T-helper 2 cell treated with Interferon-gamma antibody and Interleukin-4, amounts not matched to agents 5 μg/mL and 100 μg/mL, for 36 hours (primary cell): Measurements from ENCODE around the gene WDR26.
A peak's percentile ranks its signal among the peaks of the same experiment; 100 is the strongest.

Experiments used
- DNase-seq: peaks from one replicate; pipeline ENCODE4 v3.0.0; 2021; ENCODE audit warnings: low spot score
- H3K27ac Mint-ChIP-seq: one replicate; pipeline ENCODE4 v1.8.0; 2021; ENCODE audit warnings: mild to moderate bottlenecking, mixed read lengths
- H3K27me3 Mint-ChIP-seq: one replicate; pipeline ENCODE4 v1.8.0; 2021; ENCODE audit warnings: low read depth, mixed read lengths
- H3K36me3 Mint-ChIP-seq: one replicate; pipeline ENCODE4 v1.8.0; 2021; ENCODE audit warnings: low read depth, mixed read lengths
- H3K4me1 Mint-ChIP-seq: one replicate; pipeline ENCODE4 v1.8.0; 2021; ENCODE audit warnings: low read depth, mixed read lengths
- H3K4me3 Mint-ChIP-seq: one replicate; pipeline ENCODE4 v1.8.0; 2022; ENCODE audit warnings: mild to moderate bottlenecking, moderate library complexity, mixed read lengths
- H3K9me3 Mint-ChIP-seq: one replicate; pipeline ENCODE4 v1.8.0; 2021; ENCODE audit warnings: mixed read lengths

Gene WDR26

GRCh38 chr1:224402472-224403036, 32.0 kb downstream of the WDR26 start:
- Mint-ChIP-seq H3K4me3 (no peak overlapping the region), H3K36me3 (peaks cover 66% of the 10 kb centered on the region), H3K27ac (no peak overlapping the region), H3K9me3 (no peaks in the 10 kb centered on the region), H3K27me3 (no peaks in the 10 kb centered on the region), H3K4me1 (peaks cover 11% of the 10 kb centered on the region)
- DNase-seq, result no peak

DNA sequence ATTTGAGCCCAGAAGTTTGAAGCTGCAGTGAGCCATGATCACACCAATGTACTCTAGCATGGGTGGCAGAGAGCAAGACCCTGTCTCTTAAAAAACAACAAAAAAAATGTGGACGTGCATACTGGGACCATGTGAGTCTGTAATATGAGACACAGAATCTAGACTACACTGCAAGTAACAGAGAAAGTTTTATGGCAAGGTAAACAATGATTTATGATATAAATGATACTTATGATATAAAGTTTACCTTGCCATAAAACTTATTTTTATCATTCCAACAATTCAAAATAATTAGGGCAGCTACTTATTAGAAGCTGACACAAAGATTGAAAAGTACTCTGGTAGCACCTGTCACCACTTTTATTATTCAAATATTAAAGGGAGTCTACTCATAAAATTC, 34.7 kb downstream of the WDR26 start:
- Mint-ChIP-seq H3K27me3 (no peaks in the 10 kb centered on the region), H3K9me3 (no peaks in the 10 kb centered on the region), H3K4me3 (no peak overlapping the region), H3K4me1 (peaks cover 13% of the 10 kb centered on the region), H3K27ac (no peak overlapping the region), H3K36me3 (peaks cover 67% of the 10 kb centered on the region)
- no peak for DNase-seq

GRCh38 chr1:224393294-224393693, 41.3 kb downstream of the WDR26 start:
- no peak overlapping the region for H3K27ac Mint-ChIP-seq
- H3K36me3 Mint-ChIP-seq, result peaks cover 77% of the 10 kb centered on the region
- no peaks in the 10 kb centered on the region for H3K27me3 Mint-ChIP-seq
- no peaks in the 10 kb centered on the region for H3K9me3 Mint-ChIP-seq
- no peak overlapping the region for H3K4me3 Mint-ChIP-seq
- DNase-seq, result no peak
- peaks cover 21% of the 10 kb centered on the region for H3K4me1 Mint-ChIP-seq

DNA sequence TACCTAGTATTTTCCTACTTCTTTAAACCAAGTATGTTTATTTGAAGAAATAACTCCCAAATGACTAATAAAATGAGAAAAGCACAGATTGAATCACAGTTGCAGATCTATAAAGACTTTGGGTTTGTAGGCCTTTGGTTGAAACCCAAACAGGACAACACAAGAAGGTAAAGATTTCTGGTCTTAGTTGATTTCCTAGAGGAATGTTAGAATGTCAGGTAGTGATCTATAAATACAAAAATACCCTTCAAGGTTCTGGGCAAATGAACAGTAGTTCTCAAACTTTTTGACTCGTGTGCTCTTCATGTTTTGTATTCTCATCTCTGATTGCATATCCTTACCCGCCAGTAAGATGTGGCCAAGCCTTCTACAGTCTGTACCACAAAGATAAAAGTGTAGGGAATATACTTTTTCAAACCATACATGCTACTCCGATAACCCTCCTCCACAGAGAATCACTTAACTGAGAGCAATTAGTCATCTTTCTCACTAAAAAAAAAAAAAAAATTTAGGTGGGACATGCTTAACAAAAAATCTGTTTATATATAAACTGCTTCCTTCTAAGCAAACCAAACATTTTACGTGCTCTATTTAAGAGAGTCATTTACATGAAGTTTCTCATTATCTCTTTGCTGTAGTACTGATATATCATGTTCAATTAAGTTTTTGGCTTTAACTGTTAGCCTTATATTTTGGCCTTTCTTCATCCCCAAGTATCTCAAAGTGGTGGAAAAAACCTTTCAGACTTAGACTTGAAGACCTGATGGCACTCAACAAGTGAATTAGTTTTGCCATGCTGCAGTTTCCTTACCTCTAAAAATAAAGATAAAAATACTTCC, 42.0 kb downstream of the WDR26 start:
- no peaks in the 10 kb centered on the region for H3K9me3 Mint-ChIP-seq
- DNase-seq, result no peak
- peaks cover 23% of the 10 kb centered on the region for H3K4me1 Mint-ChIP-seq
- no peak overlapping the region for H3K27ac Mint-ChIP-seq
- peaks cover 76% of the 10 kb centered on the region for H3K36me3 Mint-ChIP-seq
- no peak overlapping the region for H3K4me3 Mint-ChIP-seq
- no peaks in the 10 kb centered on the region for H3K27me3 Mint-ChIP-seq

DNA sequence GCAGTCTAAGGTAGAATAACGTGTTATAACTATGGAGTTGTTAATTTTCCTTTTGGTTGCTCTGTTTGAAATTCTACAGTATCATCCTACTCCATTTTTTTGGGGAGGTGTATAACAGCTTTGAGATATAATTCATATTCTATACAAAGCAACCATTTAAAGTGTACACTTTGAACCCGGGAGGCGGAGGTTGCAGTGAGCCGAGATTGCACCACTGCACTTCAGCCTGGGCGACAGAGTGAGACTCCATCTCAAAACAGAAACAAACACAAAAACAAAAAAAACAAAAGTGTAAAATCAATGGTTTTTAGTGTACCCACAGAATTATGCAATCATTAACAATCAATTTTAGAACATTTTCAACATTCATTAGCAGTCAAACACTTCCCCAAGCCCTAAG, 44.1 kb downstream of the WDR26 start:
- no peak overlapping the region for H3K4me3 Mint-ChIP-seq
- H3K9me3 Mint-ChIP-seq, result no peaks in the 10 kb centered on the region
- H3K36me3 Mint-ChIP-seq, result peaks cover 64% of the 10 kb centered on the region
- H3K27ac Mint-ChIP-seq, result no peak overlapping the region
- H3K27me3 Mint-ChIP-seq, result no peaks in the 10 kb centered on the region
- DNase-seq, result no peak
- peaks cover 27% of the 10 kb centered on the region for H3K4me1 Mint-ChIP-seq

- Mint-ChIP-seq H3K27ac (peak overlapping the region; percentile 55), H3K4me3 (no peak overlapping the region), H3K4me1 (peaks cover 29% of the 10 kb centered on the region), H3K36me3 (peaks cover 62% of the 10 kb centered on the region), H3K9me3 (no peaks in the 10 kb centered on the region), H3K27me3 (no peaks in the 10 kb centered on the region)
- DNase-seq, result no peak
Measured at GRCh38 chr1:224387943-224388342, 46.7 kb downstream of the WDR26 start.

DNA sequence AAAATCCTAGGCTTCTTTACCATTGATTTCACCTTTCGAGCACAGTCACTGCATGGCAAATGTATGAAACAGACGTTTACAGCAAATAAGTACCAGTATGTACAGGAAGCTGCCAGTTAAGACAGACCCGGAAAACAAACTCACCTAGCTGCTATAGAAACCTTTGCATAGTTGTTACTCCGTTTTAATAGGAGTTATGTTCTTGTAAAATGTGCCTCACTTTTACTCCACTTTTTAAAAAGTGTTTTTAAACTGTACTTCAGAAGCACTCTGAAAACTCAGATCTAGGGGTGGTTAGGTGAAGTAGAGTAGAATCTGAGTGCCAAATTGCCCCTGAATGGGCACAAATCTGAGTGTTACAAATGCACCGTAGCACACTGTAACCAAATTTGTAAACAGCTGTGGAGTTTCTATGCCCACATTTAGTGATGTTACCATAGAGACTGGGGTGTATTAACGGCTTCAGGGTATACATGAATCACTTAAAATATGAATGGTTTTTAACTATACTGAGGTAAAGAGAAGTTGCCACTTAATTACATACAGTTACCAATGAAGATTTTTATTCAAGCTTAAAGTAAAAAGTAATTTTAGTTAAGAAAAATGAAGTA, 47.2 kb downstream of the WDR26 start:
- Mint-ChIP-seq H3K4me1 (peaks cover 29% of the 10 kb centered on the region), H3K27ac (peak overlapping the region; percentile 32), H3K36me3 (peaks cover 60% of the 10 kb centered on the region), H3K4me3 (no peak overlapping the region), H3K9me3 (no peaks in the 10 kb centered on the region), H3K27me3 (no peaks in the 10 kb centered on the region)
- DNase-seq, result no peak

DNA sequence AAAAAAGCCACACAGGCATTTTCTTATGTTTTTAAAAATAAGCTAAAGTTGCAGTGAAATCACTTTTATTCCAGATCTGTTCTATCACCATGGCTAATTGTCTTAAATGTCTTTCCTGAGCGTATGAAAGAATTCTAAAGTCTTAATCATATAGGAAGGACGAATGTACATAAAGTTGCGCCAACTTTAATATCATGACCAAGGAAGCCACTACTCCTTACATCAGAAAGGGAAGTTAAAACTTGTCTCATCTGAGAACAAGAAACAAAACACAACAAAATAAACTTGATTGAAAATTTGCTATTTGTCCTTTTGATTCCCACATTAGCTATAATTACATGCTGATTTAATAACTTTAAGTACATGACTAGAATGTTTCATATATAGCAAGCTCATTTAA, 51.4 kb downstream of the WDR26 start:
- Mint-ChIP-seq H3K4me3 (no peak overlapping the region), H3K36me3 (peaks cover 51% of the 10 kb centered on the region), H3K9me3 (no peaks in the 10 kb centered on the region), H3K27ac (no peak overlapping the region), H3K27me3 (no peaks in the 10 kb centered on the region), H3K4me1 (peaks cover 63% of the 10 kb centered on the region)
- no peak for DNase-seq

GRCh38 chr1:224381880-224382548, 52.6 kb downstream of the WDR26 start:
- peaks cover 69% of the 10 kb centered on the region for H3K4me1 Mint-ChIP-seq
- H3K27me3 Mint-ChIP-seq, result no peaks in the 10 kb centered on the region
- peak overlapping the region; percentile 37 for H3K4me3 Mint-ChIP-seq
- H3K9me3 Mint-ChIP-seq, result no peaks in the 10 kb centered on the region
- H3K36me3 Mint-ChIP-seq, result peaks cover 56% of the 10 kb centered on the region
- DNase-seq, result no peak
- H3K27ac Mint-ChIP-seq, result peak overlapping the region; percentile 67

DNA sequence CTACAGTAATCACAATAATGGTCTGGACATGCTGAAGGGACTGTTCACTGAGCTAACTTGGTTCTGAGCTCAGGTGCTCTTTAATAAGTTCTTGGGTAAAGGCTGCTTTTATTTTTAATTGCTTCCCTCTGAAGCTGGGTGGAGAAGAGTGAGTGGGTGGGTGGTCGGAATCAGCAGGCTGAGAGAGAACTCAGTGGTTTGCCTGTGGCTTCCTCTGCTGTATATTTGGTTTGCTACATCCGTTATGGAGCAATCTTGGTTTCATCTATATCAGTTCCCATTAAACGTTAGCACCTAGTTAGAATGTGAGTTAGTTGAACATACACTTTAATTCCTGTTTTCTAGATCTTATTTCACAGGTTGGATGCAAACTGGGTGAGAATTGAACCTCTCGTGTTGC, 54.6 kb downstream of the WDR26 start:
- peak; percentile 72 for DNase-seq
- Mint-ChIP-seq H3K27me3 (no peaks in the 10 kb centered on the region), H3K4me3 (peak overlapping the region; percentile 67), H3K36me3 (peaks cover 64% of the 10 kb centered on the region), H3K27ac (peak overlapping the region; percentile 76), H3K9me3 (no peaks in the 10 kb centered on the region), H3K4me1 (peaks cover 79% of the 10 kb centered on the region)

DNA sequence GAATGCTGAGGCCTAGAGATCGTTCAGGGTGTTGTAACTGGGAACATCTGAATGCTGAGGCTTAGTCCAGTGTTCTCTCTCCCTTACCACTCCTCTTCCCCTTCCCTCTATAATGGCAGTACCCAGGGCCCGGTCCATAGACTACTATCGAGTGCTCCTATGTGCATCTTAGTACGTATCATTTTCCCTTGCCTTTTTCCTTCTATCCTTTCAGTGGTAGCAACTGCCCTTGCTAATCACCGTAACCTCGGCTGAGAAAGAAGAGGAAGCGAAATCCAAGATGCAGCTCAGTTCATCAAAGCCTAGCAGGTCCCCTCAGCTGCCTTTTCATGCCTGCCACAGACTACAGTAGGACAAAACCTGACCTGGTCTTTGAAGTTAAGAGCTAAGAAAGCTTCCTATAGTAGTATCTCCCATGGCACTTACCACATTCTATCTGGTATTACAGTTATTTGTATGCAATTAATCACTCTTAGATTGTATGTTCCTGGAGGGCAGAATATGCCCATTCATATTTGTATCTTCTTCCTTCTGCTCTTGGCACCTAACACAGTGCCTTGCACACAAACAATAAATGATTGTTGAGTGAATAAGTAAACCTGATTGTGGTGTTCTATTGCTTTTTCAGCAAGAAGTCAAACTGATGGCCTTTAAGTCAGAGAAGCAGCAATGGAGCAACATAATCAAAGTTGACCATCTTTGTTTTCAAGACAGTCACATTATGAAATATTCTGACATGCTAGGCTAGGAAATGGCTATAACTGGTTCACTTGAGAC, 55.6 kb downstream of the WDR26 start:
- Mint-ChIP-seq H3K36me3 (peaks cover 68% of the 10 kb centered on the region), H3K27ac (peak overlapping the region; percentile 60), H3K27me3 (no peaks in the 10 kb centered on the region), H3K4me3 (peak overlapping the region; percentile 67), H3K4me1 (peaks cover 86% of the 10 kb centered on the region), H3K9me3 (no peaks in the 10 kb centered on the region)
- no peak for DNase-seq

DNA sequence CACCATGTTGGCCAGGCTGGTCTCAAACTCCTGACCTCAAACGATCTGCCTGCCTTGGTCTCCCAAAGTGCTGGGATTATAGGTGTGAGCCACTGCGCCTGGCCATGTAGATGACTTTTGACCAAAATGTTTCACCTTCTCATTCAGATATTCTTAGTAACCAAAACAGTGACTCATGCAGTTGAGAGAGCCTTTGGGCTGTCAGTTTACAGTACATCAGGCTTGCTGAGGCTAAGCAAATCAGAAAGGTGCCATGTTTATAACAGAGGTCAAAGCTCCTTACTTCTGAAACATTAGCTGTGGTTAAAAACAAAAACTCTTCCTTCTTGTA, 57.0 kb downstream of the WDR26 start:
- peak; percentile 55 for DNase-seq
- Mint-ChIP-seq H3K27me3 (no peaks in the 10 kb centered on the region), H3K9me3 (no peaks in the 10 kb centered on the region), H3K4me3 (peak overlapping the region; percentile 70), H3K36me3 (peaks cover 74% of the 10 kb centered on the region), H3K4me1 (peaks cover 85% of the 10 kb centered on the region), H3K27ac (peak overlapping the region; percentile 92)

GRCh38 chr1:224375059-224375458, 59.5 kb downstream of the WDR26 start:
- no peaks in the 10 kb centered on the region for H3K9me3 Mint-ChIP-seq
- peaks cover 80% of the 10 kb centered on the region for H3K36me3 Mint-ChIP-seq
- no peaks in the 10 kb centered on the region for H3K27me3 Mint-ChIP-seq
- peaks cover 70% of the 10 kb centered on the region for H3K4me1 Mint-ChIP-seq
- DNase-seq, result no peak
- H3K27ac Mint-ChIP-seq, result peak overlapping the region; percentile 76
- peak overlapping the region; percentile 23 for H3K4me3 Mint-ChIP-seq
